ENCODE data around the gene GART. TPM values are rescaled to one million over a fixed set of nuclear protein-coding genes. Genes with fewer than 3 reads are reported as not detected.

GART gene
- total RNA-seq, 4 donors from 2014 or later = 41.8 to 74.2 (median 67.6) TPM

- Histone ChIP-seq H3K9me3 (no peaks in the 10 kb centered on the region), H3K4me3 (no peak overlapping the region), H3K36me3 (peaks cover 4 to 71% of the 10 kb centered on the region in 2 donors), H3K4me1 (peaks cover 3 to 13% (median 8%) of the 10 kb centered on the region in 3 donors), H3K27me3 (no peaks in the 10 kb centered on the region), H3K27ac (no peak overlapping the region)
- TF ChIP-seq EP300 (IDR thresholded peaks at IDR 0.05) = no peak
- no peak for TF ChIP-seq POLR2AphosphoS5 (IDR thresholded peaks at IDR 0.05)
- no peak for TF ChIP-seq POLR2A (IDR thresholded peaks at IDR 0.05)
- TF ChIP-seq CTCF (IDR thresholded peaks at IDR 0.05) = no peak
- WGBS, 2 donors (ENCODE audit: low coverage in 1 of 2) = 79 to 94% methylated on average over 2 of the region's 2 CpGs
- ATAC-seq = no peak
These were observed 4.7 kb downstream of the GART start for GRCh38 chr21:33537212-33537611.

GRCh38 chr21:33531007-33531406 is 10.9 kb downstream of the GART start:
- peaks cover 7 to 100% of the 10 kb centered on the region in 2 donors for H3K36me3 ChIP-seq
- H3K4me1 ChIP-seq = no peaks in the 10 kb centered on the region
- H3K27ac ChIP-seq = no peak overlapping the region
- ATAC-seq = no peak
- H3K9me3 ChIP-seq = no peaks in the 10 kb centered on the region
- TF ChIP-seq POLR2AphosphoS5 (IDR thresholded peaks at IDR 0.05) (no peak), CTCF (IDR thresholded peaks at IDR 0.05) (no peak), POLR2A (IDR thresholded peaks at IDR 0.05) (no peak), EP300 (IDR thresholded peaks at IDR 0.05) (no peak)
- 83 to 93% methylated on average over 3 of the region's 3 CpGs for WGBS, 2 donors (ENCODE audit: low coverage in 1 of 2)
- H3K4me3 ChIP-seq = no peak overlapping the region
- no peaks in the 10 kb centered on the region for H3K27me3 ChIP-seq

- Histone ChIP-seq H3K9me3 (no peaks in the 10 kb centered on the region), H3K4me3 (no peak overlapping the region), H3K4me1 (no peaks in the 10 kb centered on the region), H3K27ac (no peak overlapping the region), H3K27me3 (no peaks in the 10 kb centered on the region), H3K36me3 (peaks cover 2 to 76% of the 10 kb centered on the region in 2 donors)
- ATAC-seq = no peak
- WGBS, 2 donors (ENCODE audit: low coverage in 1 of 2) = 89 to 100% methylated on average over 1 of the region's 1 CpG
- TF ChIP-seq POLR2AphosphoS5 (IDR thresholded peaks at IDR 0.05) = no peak
- no peak for TF ChIP-seq POLR2A (IDR thresholded peaks at IDR 0.05)
- no peak for TF ChIP-seq EP300 (IDR thresholded peaks at IDR 0.05)
- TF ChIP-seq CTCF (IDR thresholded peaks at IDR 0.05) = no peak
These were observed 19.0 kb downstream of the GART start for GRCh38 chr21:33522953-33523349.

- ATAC-seq = no peak
- Histone ChIP-seq H3K36me3 (peaks cover 0 to 76% of the 10 kb centered on the region in 2 donors), H3K27ac (no peak overlapping the region), H3K9me3 (no peaks in the 10 kb centered on the region), H3K4me3 (no peak overlapping the region), H3K4me1 (no peaks in the 10 kb centered on the region), H3K27me3 (no peaks in the 10 kb centered on the region)
- TF ChIP-seq CTCF (IDR thresholded peaks at IDR 0.05) (no peak), POLR2A (IDR thresholded peaks at IDR 0.05) (no peak), EP300 (IDR thresholded peaks at IDR 0.05) (no peak), POLR2AphosphoS5 (IDR thresholded peaks at IDR 0.05) (no peak)
- 70 to 89% methylated on average over 4 to 5 of the region's 5 CpGs for WGBS, 2 donors (ENCODE audit: low coverage in 1 of 2)
These were observed 19.5 kb downstream of the GART start for GRCh38 chr21:33522297-33522952.

GRCh38 chr21:33518899-33519298 is 23.0 kb downstream of the GART start:
- Histone ChIP-seq H3K4me1 (no peaks in the 10 kb centered on the region), H3K27me3 (no peaks in the 10 kb centered on the region), H3K4me3 (no peak overlapping the region), H3K27ac (no peak overlapping the region), H3K36me3 (peaks cover 0 to 74% of the 10 kb centered on the region in 2 donors), H3K9me3 (no peaks in the 10 kb centered on the region)
- TF ChIP-seq POLR2A (IDR thresholded peaks at IDR 0.05) = no peak
- no peak for ATAC-seq
- 92 to 100% methylated on average over 2 of the region's 4 CpGs for WGBS, 2 donors (ENCODE audit: low coverage in 1 of 2)
